NK-92 (cell line): ENCODE results near the gene INS.

Experiments
- DNase-seq: peaks from one replicate; lab custom pipeline; 2025; ENCODE audit not compliant: unreplicated experiment; lab: John Stamatoyannopoulos, UW

The INS gene

GRCh38 chr11:2121227-2122130 is 39.5 kb downstream of the INS start:
- no peak for DNase-seq

- no peak for DNase-seq
Measured at GRCh38 chr11:2120359-2121100, 40.5 kb downstream of the INS start.

GRCh38 chr11:2118677-2119076 is 42.3 kb downstream of the INS start:
- no peak for DNase-seq

GRCh38 chr11:2116680-2117079 is 44.3 kb downstream of the INS start:
- no peak for DNase-seq

- DNase-seq: no peak
Measured at GRCh38 chr11:2115308-2115707, 45.7 kb downstream of the INS start.

- DNase-seq: no peak
Measured at GRCh38 chr11:2114430-2115241, 46.4 kb downstream of the INS start.

GRCh38 chr11:2113776-2114175 is 47.2 kb downstream of the INS start:
- no peak for DNase-seq

- DNase-seq: no peak
Measured at GRCh38 chr11:2110521-2110920, 50.5 kb downstream of the INS start.
